ENCODE results near the gene OSBPL6. TPM values are rescaled to one million over a fixed set of nuclear protein-coding genes. Genes with fewer than 3 reads are reported as not detected.

OSBPL6 gene
- total and polyA plus RNA-seq, 2 of the 13 experiments (the other 11 are each of a cell fraction or from before 2014, with no cell fraction given): 0.03 to 0.11 TPM

- TF ChIP-seq NONO (IDR thresholded peaks at IDR 0.05): no peak
- TF ChIP-seq NONO (CRISPR knock-in tag; conservative IDR thresholded peaks at IDR 0.05): no peak
- no peak for TF ChIP-seq DMAP1 (CRISPR knock-in tag; IDR thresholded peaks at IDR 0.05)
- no peak for TF ChIP-seq SP4 (CRISPR knock-in tag; IDR thresholded peaks at IDR 0.05)
- TF ChIP-seq HNF1A (IDR thresholded peaks at IDR 0.05; ENCODE audit: low read depth): no peak
- TF ChIP-seq HNF1A (CRISPR knock-in tag; IDR thresholded peaks at IDR 0.05; ENCODE audit: borderline replicate concordance): no peak
- no peak for TF ChIP-seq NR2F1 (CRISPR knock-in tag; IDR thresholded peaks at IDR 0.05)
- TF ChIP-seq ZFY (CRISPR knock-in tag; IDR thresholded peaks at IDR 0.05): peak; percentile 41; the same call in 1 of the 2 replicates
- peak; percentile 21; the same call in 1 of the 2 replicates for TF ChIP-seq USF2 (IDR thresholded peaks at IDR 0.05; ENCODE audit: low read depth, low read length)
- no peak for TF ChIP-seq USF2 (CRISPR knock-in tag; IDR thresholded peaks at IDR 0.05; ENCODE audit: borderline replicate concordance)
- no peak for TF ChIP-seq RBM22 (optimal IDR thresholded peaks at IDR 0.05; ENCODE audit: low read length)
- TF ChIP-seq PAWR (CRISPR knock-in tag; IDR thresholded peaks at IDR 0.05; ENCODE audit: borderline replicate concordance): peak; percentile 36; the same call in 1 of the 2 replicates
- peak; percentile 99 for TF ChIP-seq XRCC5 (optimal IDR thresholded peaks at IDR 0.05; ENCODE audit: low read length)
- TF ChIP-seq ZNF7 (CRISPR knock-in tag; IDR thresholded peaks at IDR 0.05): no peak
- TF ChIP-seq ZNF512B (CRISPR knock-in tag; IDR thresholded peaks at IDR 0.05; ENCODE audit: borderline replicate concordance): peak; percentile 92; the same call in 1 of the 2 replicates
- TF ChIP-seq DBP (CRISPR knock-in tag; IDR thresholded peaks at IDR 0.05; ENCODE audit: not compliant biosample characterization): no peak
- no peak for TF ChIP-seq CERS6 (CRISPR knock-in tag; IDR thresholded peaks at IDR 0.05)
These were observed 220.2 kb downstream of the OSBPL6 start (continued) for GRCh38 chr2:178414266-178415247.
